A673 (cell line): ENCODE results near the gene MSH5.
"Not testable (repeated sequence)": the region's sequence is repeated elsewhere in the genome, so short reads cannot be mapped to it uniquely, and the experiment has no call there.

Experiments
- CTCF ChIP-seq: fragments of 300-800, 200-600 bp; sonication (generic); conservative IDR thresholded peaks from 2 replicates; pipeline ENCODE4 v1.5.1; 2017; ENCODE audit warnings: low read depth, mild to moderate bottlenecking, antibody characterized with exemption, low read length, moderate library complexity, mixed read lengths
- EZH2 ChIP-seq: fragments of 200-600 bp; sonication (generic); IDR thresholded peaks from 2 replicates; pipeline ENCODE4 v1.6.1; 2017; ENCODE audit warnings: borderline replicate concordance, low read depth, mild to moderate bottlenecking, mixed read lengths, antibody characterized with exemption, low read length; ENCODE audit not compliant: poor library complexity, severe bottlenecking

GRCh38 chr6:31793927-31794245 lies 54.1 kb downstream of the MSH5 start:
- TF ChIP-seq CTCF, EZH2: not testable (repeated sequence)
